Peyer's patch (tissue), 4 donors: ENCODE data around the gene NDUFAF8. TPM values are rescaled to one million over a fixed set of nuclear protein-coding genes. Genes with fewer than 3 reads are reported as not detected.

Source experiments
- DNase-seq, 3 donors: peaks; one replicate each; pipeline ENCODE4 v3.0.0-alpha.2; 2017 to 2019
- H3K27ac ChIP-seq, 4 donors: fragments of 200-600 bp; sonication (generic); one replicate each; pipeline ENCODE4 v1.5.1; 2016 to 2019
- H3K27me3 ChIP-seq, 2 donors: fragments of 200-600 bp; sonication (generic); one replicate each; pipeline ENCODE4 v1.5.1; 2019
- H3K36me3 ChIP-seq, 3 donors: fragments of 200-600 bp; sonication (generic); one replicate each; pipeline ENCODE4 v1.5.1; 2016 to 2019
- H3K4me1 ChIP-seq, 4 donors: fragments of 200-600 bp; sonication (generic); one replicate each; pipeline ENCODE4 v1.5.1; 2016 to 2019
- H3K4me3 ChIP-seq, 4 donors: fragments of 200-600 bp; sonication (generic); 1 replicate in 3 of 4; 2 replicates in 1 of 4; pipeline ENCODE4 v1.5.1; 2016 to 2019; ENCODE audit warnings: mild to moderate bottlenecking in 1 of 4
- H3K9me3 ChIP-seq, 4 donors: fragments of 200-600 bp; sonication (generic); one replicate each; pipeline ENCODE4 v1.5.1; 2016 to 2019; ENCODE audit warnings: mild to moderate bottlenecking in 1 of 4
- CTCF ChIP-seq, 6 experiments: fragments of 450-650 bp in 4 of 6; fragments of 200-600 bp in 2 of 6; sonication (generic) in 1 of 6; IDR thresholded peaks; one replicate each; pipeline ENCODE4 v1.5.1; 2017 to 2019; ENCODE audit warnings: antibody characterized with exemption in 6 of 6, mild to moderate bottlenecking in 3 of 6, moderate library complexity in 1 of 6
- POLR2A ChIP-seq, 2 donors: fragments of 450-650 bp; IDR thresholded peaks; one replicate each; pipeline ENCODE4 v1.5.1; 2017; ENCODE audit warnings: antibody characterized with exemption in 2 of 2, mild to moderate bottlenecking in 2 of 2, moderate library complexity in 2 of 2
- total RNA-seq, 4 donors: library from RNA; depleted of rRNA; stranded (reverse); fragments of >200 nt; gene quantifications; one replicate each; pipeline ENCODE4 v1.1.0, GENCODE V29; 2016

The NDUFAF8 gene
- total RNA-seq, 4 donors from 2014 or later: 17.8 to 62.7 (median 25.2) TPM

GRCh38 chr17:81267390-81268067 is 28.4 kb downstream of the NDUFAF8 start:
- Histone ChIP-seq H3K27me3 (no peaks in the 10 kb centered on the region), H3K4me3 (no peak overlapping the region), H3K4me1 (no peaks in the 10 kb centered on the region), H3K27ac (no peak overlapping the region), H3K36me3 (peaks cover 0 to 77% (median 0%) of the 10 kb centered on the region in 3 donors), H3K9me3 (no peaks in the 10 kb centered on the region)
- no peak for DNase-seq
- TF ChIP-seq POLR2A (IDR thresholded peaks at IDR 0.05) (no peak), CTCF (IDR thresholded peaks at IDR 0.05) (no peak)

GRCh38 chr17:81270279-81270678 is 31.2 kb downstream of the NDUFAF8 start:
- Histone ChIP-seq H3K4me3 (no peak overlapping the region), H3K4me1 (no peaks in the 10 kb centered on the region), H3K36me3 (peaks cover 0 to 78% (median 0%) of the 10 kb centered on the region in 3 donors), H3K27me3 (no peaks in the 10 kb centered on the region), H3K27ac (no peak overlapping the region), H3K9me3 (no peaks in the 10 kb centered on the region)
- no peak for TF ChIP-seq POLR2A (IDR thresholded peaks at IDR 0.05)
- no peak for TF ChIP-seq CTCF (IDR thresholded peaks at IDR 0.05)
- DNase-seq: no peak

GRCh38 chr17:81271226-81271625 is 32.1 kb downstream of the NDUFAF8 start:
- no peak for DNase-seq
- Histone ChIP-seq H3K4me1 (no peaks in the 10 kb centered on the region), H3K9me3 (no peaks in the 10 kb centered on the region), H3K27ac (no peak overlapping the region), H3K4me3 (no peak overlapping the region), H3K27me3 (no peaks in the 10 kb centered on the region), H3K36me3 (peaks cover 0 to 76% (median 0%) of the 10 kb centered on the region in 3 donors)
- TF ChIP-seq CTCF (IDR thresholded peaks at IDR 0.05) (no peak), POLR2A (IDR thresholded peaks at IDR 0.05) (no peak)

- H3K9me3 ChIP-seq: no peaks in the 10 kb centered on the region
- no peak overlapping the region for H3K27ac ChIP-seq
- DNase-seq: no peak
- no peaks in the 10 kb centered on the region for H3K27me3 ChIP-seq
- H3K36me3 ChIP-seq: peaks cover 0 to 86% (median 0%) of the 10 kb centered on the region in 3 donors
- no peak overlapping the region for H3K4me3 ChIP-seq
- TF ChIP-seq CTCF (IDR thresholded peaks at IDR 0.05) (no peak), POLR2A (IDR thresholded peaks at IDR 0.05) (no peak)
- peaks cover 0 to 10% (median 0%) of the 10 kb centered on the region in 4 donors for H3K4me1 ChIP-seq
Measured at GRCh38 chr17:81272616-81273015, 33.5 kb downstream of the NDUFAF8 start.

GRCh38 chr17:81273698-81274470 is 34.8 kb downstream of the NDUFAF8 start:
- H3K27me3 ChIP-seq: no peaks in the 10 kb centered on the region
- DNase-seq: no peak
- H3K9me3 ChIP-seq: no peaks in the 10 kb centered on the region
- H3K36me3 ChIP-seq: peaks cover 0 to 85% (median 0%) of the 10 kb centered on the region in 3 donors
- no peak overlapping the region for H3K27ac ChIP-seq
- H3K4me1 ChIP-seq: peaks cover 0 to 12% (median 0%) of the 10 kb centered on the region in 4 donors
- TF ChIP-seq CTCF (IDR thresholded peaks at IDR 0.05): no peak
- no peak for TF ChIP-seq POLR2A (IDR thresholded peaks at IDR 0.05)
- no peak overlapping the region for H3K4me3 ChIP-seq
